Ishikawa (cell line): ENCODE measurements around the gene CCSER1.

ENCODE experiments used
- CEBPB ChIP-seq: IDR thresholded peaks from 2 replicates; pipeline ENCODE4 v1.6.1; 2012
- CREB1 ChIP-seq: IDR thresholded peaks from 2 replicates; pipeline ENCODE4 v1.6.1; 2012; ENCODE audit warnings: low read depth
- EGR1 ChIP-seq: IDR thresholded peaks from 2 replicates; pipeline ENCODE4 v1.6.1; 2012
- EP300 ChIP-seq: IDR thresholded peaks from 2 replicates; pipeline ENCODE4 v1.6.1; 2012; ENCODE audit warnings: borderline replicate concordance
- FOXM1 ChIP-seq: IDR thresholded peaks from 2 replicates; pipeline ENCODE4 v1.6.1; 2012; ENCODE audit warnings: low read depth, borderline replicate concordance
- MAX ChIP-seq: IDR thresholded peaks from 2 replicates; pipeline ENCODE4 v1.6.1; 2012
- NFIC ChIP-seq: IDR thresholded peaks from 2 replicates; pipeline ENCODE4 v1.6.1; 2012
- RAD21 ChIP-seq: IDR thresholded peaks from 2 replicates; pipeline ENCODE4 v1.6.1; 2012; ENCODE audit warnings: low read depth
- REST ChIP-seq: IDR thresholded peaks from 2 replicates; pipeline ENCODE4 v1.6.1; 2012; ENCODE audit warnings: low read depth, mild to moderate bottlenecking
- TAF1 ChIP-seq: IDR thresholded peaks from 2 replicates; pipeline ENCODE4 v1.6.1; 2012; ENCODE audit warnings: low read depth, mild to moderate bottlenecking
- TCF12 ChIP-seq: IDR thresholded peaks from 2 replicates; pipeline ENCODE4 v1.6.1; 2012; ENCODE audit warnings: low read depth
- TEAD4 ChIP-seq: IDR thresholded peaks from 2 replicates; pipeline ENCODE4 v1.6.1; 2012
- YY1 ChIP-seq: IDR thresholded peaks from 2 replicates; pipeline ENCODE4 v1.6.1; 2012; ENCODE audit warnings: low read depth
- ZBTB7A ChIP-seq: IDR thresholded peaks from 2 replicates; pipeline ENCODE4 v1.6.1; 2012; ENCODE audit warnings: low read depth
- TF ChIP-seq, protein P1 (sequence below): IDR thresholded peaks from 2 replicates; pipeline ENCODE4 v1.6.1; 2012

CCSER1 gene

GRCh38 chr4:91258326-91258725 is 1131.1 kb downstream of the CCSER1 start:
- TF ChIP-seq, protein P1, sequence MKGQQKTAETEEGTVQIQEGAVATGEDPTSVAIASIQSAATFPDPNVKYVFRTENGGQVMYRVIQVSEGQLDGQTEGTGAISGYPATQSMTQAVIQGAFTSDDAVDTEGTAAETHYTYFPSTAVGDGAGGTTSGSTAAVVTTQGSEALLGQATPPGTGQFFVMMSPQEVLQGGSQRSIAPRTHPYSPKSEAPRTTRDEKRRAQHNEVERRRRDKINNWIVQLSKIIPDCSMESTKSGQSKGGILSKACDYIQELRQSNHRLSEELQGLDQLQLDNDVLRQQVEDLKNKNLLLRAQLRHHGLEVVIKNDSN: no peak
- TF ChIP-seq FOXM1 (no peak), CREB1 (no peak), REST (no peak), EGR1 (no peak), NFIC (no peak), CEBPB (no peak), TCF12 (no peak)

DNA sequence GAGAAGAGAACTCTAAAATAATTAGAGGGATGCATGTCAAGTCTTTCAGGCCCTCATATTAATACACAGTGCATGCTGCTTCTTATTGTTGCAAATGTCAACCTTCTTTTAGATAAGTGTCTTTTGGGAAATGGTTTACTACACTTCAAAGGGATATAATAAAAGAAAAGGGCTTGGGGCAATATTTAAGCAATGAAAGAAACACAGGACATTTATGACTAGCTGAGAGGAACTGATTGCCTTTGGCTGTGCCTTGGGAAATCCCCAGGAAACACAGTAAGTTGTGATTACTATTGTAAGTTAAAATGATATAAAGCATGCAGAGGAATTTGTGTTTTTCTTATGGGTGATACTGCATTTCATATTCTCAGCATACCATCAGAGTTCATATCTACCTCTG is 1140.3 kb downstream of the CCSER1 start:
- TF ChIP-seq TEAD4: no peak
- no peak for TF ChIP-seq YY1
- no peak for TF ChIP-seq NFIC
- no peak for TF ChIP-seq FOXM1
- no peak for TF ChIP-seq CEBPB
- no peak for TF ChIP-seq EGR1
- no peak for TF ChIP-seq TAF1
- TF ChIP-seq MAX: no peak
- no peak for TF ChIP-seq TCF12
- no peak for TF ChIP-seq CREB1
- no peak for TF ChIP-seq RAD21
- TF ChIP-seq EP300: no peak
- no peak for TF ChIP-seq ZBTB7A
- TF ChIP-seq, protein P1: no peak

GRCh38 chr4:91268913-91269312 is 1141.7 kb downstream of the CCSER1 start:
- TF ChIP-seq TAF1 (no peak), ZBTB7A (no peak), YY1 (no peak), RAD21 (no peak), REST (no peak), MAX (no peak), EGR1 (no peak), FOXM1 (no peak), EP300 (no peak), NFIC (no peak), CREB1 (no peak), TCF12 (no peak), TEAD4 (no peak), CEBPB (no peak)
- TF ChIP-seq, protein P1: no peak

- no peak for TF ChIP-seq TCF12
- no peak for TF ChIP-seq TEAD4
- no peak for TF ChIP-seq MAX
- no peak for TF ChIP-seq CREB1
- TF ChIP-seq CEBPB: no peak
- TF ChIP-seq EP300: no peak
- TF ChIP-seq YY1: no peak
- TF ChIP-seq REST: no peak
- no peak for TF ChIP-seq ZBTB7A
- TF ChIP-seq, protein P1: no peak
- TF ChIP-seq NFIC: no peak
- no peak for TF ChIP-seq TAF1
- no peak for TF ChIP-seq EGR1
- no peak for TF ChIP-seq RAD21
- no peak for TF ChIP-seq FOXM1
Observed at GRCh38 chr4:91279899-91280298, 1152.7 kb downstream of the CCSER1 start.
